NCI-H2107 treated with DMSO at 0.1 percent for 48 hours (cell line): Measurements from ENCODE around the gene SH3BP2.

Experiments used
- DNase-seq: peaks from one replicate; lab custom pipeline; 2025; ENCODE audit not compliant: unreplicated experiment; lab: John Stamatoyannopoulos, UW

SH3BP2 gene

DNA sequence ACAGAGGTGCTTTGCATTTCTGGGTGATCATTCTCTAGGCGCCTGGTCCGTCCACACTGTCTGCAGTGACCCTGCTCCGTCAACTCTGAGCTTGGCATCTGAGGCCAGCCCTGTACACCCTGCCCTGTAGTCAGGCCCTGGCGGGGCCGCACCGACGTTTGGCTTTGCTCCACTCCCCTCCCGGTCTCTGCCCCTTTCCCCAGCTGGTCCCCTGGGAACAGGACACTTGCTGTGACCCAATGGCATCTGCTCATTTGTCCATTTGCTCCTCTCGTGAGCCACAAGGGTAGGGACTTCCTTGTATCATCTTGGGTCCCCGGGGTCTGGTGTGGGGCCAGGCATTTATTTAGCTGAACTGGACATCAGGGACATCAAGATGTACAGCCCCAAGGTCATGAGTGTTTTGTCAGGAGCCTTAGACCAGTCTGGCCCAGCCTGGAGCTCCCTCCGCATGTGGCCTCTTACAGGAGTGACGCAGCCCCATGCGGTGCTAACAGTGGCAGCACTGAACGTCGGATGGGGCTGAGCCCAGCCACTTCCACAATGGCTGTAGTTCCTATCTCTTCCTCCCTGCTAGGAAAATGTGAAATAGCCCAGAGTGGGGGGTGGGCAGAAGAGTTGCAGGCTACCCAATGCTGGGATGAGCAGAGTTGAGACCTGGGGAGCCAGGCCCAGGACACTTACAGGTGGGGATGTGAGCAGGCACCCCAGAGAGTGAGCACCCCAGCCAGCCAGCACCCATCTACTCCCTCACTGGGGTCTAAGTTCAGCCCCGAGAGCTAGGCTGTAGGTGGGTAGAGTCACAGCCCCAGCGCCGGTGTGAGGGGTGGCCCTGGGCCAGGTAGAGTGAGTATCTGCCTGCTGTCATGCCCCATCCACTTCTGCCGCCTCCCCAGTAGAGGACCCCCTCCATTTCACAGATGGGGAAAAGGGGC is 2.0 kb upstream of the SH3BP2 start:
- DNase-seq, result no peak

- DNase-seq, result no peak
Measured at GRCh38 chr4:2791518-2792395, 1.1 kb upstream of the SH3BP2 start.

DNA sequence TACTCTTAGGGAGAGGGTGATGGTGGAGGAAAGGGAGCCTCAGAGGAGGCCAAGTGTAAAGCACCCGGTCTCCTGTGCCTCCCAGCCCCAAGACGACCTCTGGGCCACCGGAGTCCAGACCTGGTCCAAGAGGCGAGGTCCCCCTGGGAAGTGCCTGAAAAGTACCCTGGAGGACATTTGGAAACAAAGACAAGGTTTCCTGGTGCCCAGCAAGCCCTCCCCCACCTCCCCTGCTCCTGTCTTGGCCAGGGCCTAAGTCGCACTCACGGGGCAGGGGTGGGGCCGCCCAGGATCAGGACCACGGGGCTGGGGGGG is 532 bp upstream of the SH3BP2 start:
- no peak for DNase-seq

DNA sequence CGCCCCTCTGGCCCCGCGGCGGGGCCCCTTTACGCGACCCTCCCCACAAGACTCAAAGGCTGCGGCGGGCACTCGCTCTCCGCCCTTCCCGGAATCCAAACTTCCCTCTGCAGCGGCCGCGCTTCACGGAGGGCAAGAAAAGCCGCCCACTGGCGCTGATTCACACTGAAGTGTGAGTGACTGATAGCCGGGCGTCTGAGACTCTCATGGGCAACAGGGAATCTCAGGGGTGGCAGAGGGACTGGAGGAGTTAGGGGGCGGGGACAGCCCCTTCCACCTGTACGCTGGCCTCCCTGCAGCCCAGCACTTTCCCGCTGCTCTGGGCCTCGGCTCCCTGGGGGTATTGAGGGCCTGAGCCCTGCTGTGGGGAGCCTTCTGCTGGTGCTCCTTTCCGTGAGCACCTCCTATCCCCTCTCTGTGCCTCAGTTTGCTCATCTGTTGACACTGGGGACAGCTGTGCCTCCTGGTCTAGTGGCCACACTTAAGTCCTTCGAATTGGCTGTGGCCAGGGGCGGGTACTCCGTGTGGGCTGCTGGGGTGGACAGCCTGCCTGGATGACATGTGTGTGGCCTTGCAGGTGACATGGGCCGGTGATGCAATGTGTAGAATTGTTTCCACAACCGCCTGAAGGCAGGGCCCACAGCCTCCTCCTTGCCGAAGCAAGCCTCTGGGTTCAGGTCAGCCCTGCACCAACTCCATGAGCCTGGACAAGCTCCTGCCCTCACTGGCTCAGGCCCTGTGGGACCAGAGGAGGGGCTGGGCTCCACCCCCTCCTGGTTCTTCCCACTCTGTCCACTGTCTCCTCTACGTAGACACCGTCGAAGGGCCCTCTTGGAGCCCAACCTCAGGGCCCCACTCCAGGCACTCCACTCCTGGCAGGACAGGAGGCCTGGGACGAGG is 951 bp downstream of the SH3BP2 start:
- DNase-seq, result no peak

- no peak for DNase-seq
Measured at GRCh38 chr4:2794486-2795299, 1.8 kb downstream of the SH3BP2 start.

DNA sequence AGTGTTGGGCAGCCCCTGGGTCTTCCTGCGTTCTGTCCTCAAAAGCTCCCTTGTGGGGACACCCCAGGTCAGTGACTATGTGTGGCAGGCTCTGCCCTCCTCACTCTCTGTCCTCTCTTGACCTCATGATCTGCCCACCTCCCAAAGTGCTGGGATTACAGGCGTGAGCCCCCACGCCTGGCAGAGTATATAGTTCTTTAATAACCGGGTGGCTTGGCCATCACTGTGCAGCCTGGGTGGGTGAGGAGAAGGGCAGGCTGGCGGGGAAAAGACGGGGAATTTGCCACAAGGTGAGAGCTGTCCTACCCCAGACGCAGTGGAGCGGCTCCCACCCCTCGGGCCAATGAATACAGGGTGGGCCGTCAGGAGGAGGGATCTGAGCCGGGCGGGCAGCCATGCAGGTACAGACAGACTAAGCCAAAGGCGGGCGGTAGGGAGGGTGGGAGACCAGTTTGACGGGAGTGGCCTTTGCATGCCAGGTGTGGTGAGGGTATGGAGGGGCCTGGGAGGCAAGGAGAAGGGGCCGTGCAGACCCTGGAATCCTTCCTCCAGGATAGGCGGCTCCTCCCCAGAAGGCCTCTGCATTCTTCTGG is 2.5 kb downstream of the SH3BP2 start:
- DNase-seq, result no peak

DNA sequence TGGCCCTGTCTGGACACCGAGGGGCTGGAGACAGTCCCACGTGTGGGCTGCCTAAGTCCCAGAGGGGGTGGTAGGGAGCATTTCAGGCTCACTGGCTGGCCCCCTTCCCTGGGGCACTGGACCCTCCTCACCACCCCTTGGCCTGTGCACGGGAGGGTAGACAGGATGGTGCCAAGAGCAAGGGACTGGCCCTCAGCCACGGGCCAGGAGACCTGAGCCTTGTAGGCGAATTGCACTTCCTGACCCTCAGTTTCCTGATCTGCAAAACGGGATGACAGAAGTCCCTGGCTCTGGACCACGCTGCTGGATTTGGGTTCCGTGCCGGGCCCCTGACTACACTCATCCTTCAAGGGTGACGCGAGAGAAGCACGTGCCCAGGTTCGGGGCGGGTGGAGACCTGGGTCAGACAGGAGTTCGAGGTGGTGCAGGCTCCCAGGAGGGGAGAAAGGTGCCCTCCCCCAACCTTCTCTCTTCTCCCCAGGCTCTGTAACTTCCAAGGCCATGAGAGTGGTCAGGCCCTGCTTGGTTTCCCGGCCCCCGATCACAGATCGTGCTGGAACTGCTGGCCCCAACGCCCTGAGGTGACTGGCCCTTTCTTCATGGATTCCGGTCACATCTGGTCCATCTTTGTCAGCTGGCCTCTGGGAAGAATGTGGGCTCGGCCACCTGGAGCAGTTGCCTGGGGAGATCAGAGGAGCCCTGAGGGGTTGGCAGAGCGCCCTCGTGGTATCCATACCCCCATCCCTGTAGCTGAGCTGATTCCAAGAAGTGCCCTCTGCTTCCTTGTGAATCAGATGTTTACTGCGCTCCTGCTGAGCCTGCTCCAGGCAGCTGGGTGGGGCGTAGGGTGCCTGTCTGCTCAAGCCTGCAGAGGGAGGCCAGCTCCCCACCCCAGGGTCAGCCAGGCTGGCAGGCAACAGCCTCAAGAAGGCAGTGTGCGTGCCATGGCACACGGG is 3.3 kb downstream of the SH3BP2 start:
- DNase-seq, result no peak

- no peak for DNase-seq
Measured at GRCh38 chr4:2796849-2797544, 4.1 kb downstream of the SH3BP2 start.

DNA sequence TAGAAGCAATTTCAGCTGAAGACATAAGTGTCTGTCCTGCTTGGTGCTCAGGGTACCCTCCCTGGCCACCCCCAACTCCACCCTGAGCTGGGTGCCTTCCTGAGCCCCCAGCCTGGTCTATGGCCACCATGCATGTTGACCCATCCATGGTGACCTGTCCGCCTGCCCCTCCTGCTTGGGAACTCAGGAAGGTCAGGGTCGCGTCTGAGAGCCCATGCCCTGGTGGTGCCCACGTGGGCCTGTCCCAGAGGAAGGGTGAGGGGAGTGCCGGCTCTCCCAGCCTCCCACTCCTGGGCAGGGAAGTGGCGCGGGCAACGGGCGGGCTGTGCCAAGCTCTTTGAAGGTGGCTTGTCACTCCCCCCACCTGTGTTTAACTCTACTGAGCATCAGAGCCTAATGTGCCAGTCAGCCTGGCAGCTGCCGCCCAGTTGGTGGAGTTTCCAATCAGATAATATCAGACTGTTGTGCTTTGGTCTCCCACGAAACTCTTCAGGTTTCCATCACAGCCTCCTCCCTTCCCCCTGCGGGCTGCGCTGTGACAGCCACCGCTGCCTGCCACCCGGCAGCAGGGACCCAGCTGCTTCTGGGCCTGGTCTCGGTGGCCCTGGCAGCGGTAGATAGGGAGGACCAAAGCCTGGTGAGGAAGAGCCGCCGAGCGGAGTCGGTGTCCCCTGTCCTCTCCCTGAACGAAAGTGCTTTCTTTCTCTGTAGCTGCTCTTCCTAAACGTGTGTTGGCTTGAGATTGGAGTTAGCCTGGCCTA is 4.8 kb downstream of the SH3BP2 start:
- no peak for DNase-seq

DNA sequence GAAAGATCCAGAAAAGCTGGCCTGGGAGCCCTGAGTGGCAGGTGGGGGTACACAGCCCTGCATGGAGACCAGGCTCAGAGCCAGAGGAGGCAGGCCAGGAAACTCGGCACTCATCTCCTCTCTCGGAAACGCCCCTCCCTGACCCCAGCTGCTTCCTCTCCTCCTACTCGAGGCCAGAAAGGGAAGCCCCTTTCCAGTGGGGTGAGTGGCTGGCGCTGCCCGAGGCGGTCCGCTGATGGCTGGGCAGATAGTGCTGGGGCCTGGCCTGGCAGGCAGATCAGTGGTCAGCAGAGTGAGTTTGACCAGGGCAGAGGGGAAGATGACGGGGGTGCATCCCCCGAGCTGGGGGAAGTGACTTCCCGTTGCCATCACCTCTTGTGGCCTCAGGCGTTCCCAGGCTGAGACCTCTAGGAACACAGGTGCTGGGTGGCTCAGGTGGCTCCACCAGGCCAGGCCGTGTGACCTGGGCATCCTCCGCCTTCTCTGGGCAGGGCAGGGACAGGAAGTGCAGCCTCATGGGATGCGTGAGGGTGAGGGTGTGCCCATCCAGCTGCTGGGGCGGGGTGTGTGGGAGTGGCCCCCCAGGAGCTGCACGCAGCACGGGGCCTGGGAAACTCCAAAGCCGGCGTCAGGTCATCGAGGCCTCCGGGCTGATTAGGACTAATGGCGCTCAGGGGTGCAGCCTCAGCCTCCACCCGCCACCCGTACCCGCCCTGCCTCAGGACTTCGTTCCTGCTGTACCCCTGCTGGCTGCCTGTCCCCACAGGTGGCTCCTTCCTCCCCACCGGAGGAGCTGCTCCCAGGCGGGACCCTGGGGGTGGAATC is 5.7 kb downstream of the SH3BP2 start:
- DNase-seq, result no peak

DNA sequence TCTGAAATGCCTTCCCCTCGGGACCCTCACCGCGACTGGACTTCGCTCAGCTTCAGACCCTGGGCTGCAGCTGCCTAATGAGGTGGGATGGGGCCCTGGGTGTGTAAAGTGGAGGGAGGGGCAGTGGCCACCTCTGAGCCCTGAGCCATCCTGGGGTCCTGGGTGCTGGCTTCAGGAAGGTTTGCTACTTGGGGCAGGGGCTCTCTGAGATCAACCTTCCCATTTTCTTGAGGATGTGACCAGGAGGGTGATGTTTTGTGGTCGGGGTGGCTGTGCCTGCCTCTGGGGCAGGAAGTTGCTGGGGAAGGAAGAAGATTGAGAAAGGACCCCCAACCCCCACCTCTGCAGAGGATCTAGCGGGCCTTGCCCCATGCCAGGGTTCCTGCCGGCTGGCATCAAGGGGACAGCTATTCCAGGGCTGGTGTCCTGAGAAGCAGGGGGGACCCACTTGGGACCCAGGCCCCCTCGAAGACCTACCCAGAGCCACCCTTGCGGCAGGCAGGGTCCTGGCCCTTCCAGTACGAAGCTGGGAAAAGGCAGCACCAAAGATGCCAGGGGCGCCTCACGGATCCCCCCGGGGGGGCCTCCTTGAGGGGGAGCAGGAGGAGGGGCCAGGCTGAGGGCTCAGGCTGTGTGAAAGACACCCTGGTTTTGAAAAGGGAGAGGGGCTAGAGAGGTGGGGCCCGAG is 6.5 kb downstream of the SH3BP2 start:
- DNase-seq, result no peak

GRCh38 chr4:2799971-2800690 is 7.2 kb downstream of the SH3BP2 start:
- no peak for DNase-seq

- no peak for DNase-seq
Measured at GRCh38 chr4:2800691-2801596, 8.1 kb downstream of the SH3BP2 start.
